Measurements from ENCODE around the gene SYN1.

- TF ChIP-seq TAF1 (conservative IDR thresholded peaks at IDR 0.05) (no peak), CTCF (IDR thresholded peaks at IDR 0.05; ENCODE audit: low read depth, low read length, missing input control) (no peak), SP1 (IDR thresholded peaks at IDR 0.05) (no peak), JUND (IDR thresholded peaks at IDR 0.05) (no peak), YY1 (IDR thresholded peaks at IDR 0.05) (no peak), ZBTB33 (IDR thresholded peaks at IDR 0.05) (no peak), REST (IDR thresholded peaks at IDR 0.05) (no peak), FOXA1 (IDR thresholded peaks at IDR 0.05) (no peak), MAX (IDR thresholded peaks at IDR 0.05) (no peak), ATF3 (IDR thresholded peaks at IDR 0.05) (no peak), GABPA (IDR thresholded peaks at IDR 0.05 in 1 of 2, conservative IDR thresholded peaks at IDR 0.05 in 1 of 2) (no peak)
Measured at GRCh38 chrX:47649781-47650163, 30.1 kb upstream of the SYN1 start.
